Transverse colon (tissue), 4 donors: ENCODE data around the gene ZXDC. TPM values are rescaled to one million over a fixed set of nuclear protein-coding genes. Genes with fewer than 3 reads are reported as not detected.

Experiments
- DNase-seq: peaks from one replicate; pipeline ENCODE4 v3.0.0-alpha.2; 2019
- H3K27ac ChIP-seq, 4 donors: fragments of 200-600 bp; sonication (generic); 2 replicates each; pipeline ENCODE4 v1.5.1; 2016 to 2018; ENCODE audit warnings: inconsistent platforms in 4 of 4
- H3K27me3 ChIP-seq: fragments of 200-600 bp; sonication (generic); 2 replicates; pipeline ENCODE4 v1.5.1; 2017; ENCODE audit warnings: inconsistent platforms
- H3K36me3 ChIP-seq, 4 donors: fragments of 200-600 bp; sonication (generic); 2 replicates each; pipeline ENCODE4 v1.5.1; 2017 to 2019; ENCODE audit warnings: inconsistent platforms in 4 of 4
- H3K4me1 ChIP-seq, 4 donors: fragments of 200-600 bp; sonication (generic); 2 replicates each; pipeline ENCODE4 v1.5.1; 2017 to 2020; ENCODE audit warnings: inconsistent platforms in 4 of 4
- H3K4me3 ChIP-seq, 4 donors: fragments of 200-600 bp; sonication (generic); 1 replicate in 1 of 4; 2 replicates in 3 of 4; pipeline versions ENCODE4 v1.5.1 to v1.6.1; 2017 to 2019; ENCODE audit warnings: inconsistent platforms in 4 of 4
- H3K9me3 ChIP-seq, 2 donors: fragments of 200-600 bp; sonication (generic); 2 replicates each; pipeline ENCODE4 v1.5.1; 2017 to 2019; ENCODE audit warnings: inconsistent platforms in 2 of 2
- CTCF ChIP-seq, 5 experiments: fragments of 200-600 bp in 3 of 5; fragments of 450-650 bp in 2 of 5; sonication (generic) in 3 of 5; IDR thresholded peaks; 1 replicate in 2 of 5; 2 replicates in 3 of 5; pipeline ENCODE4 v1.5.1; 2016 to 2017; ENCODE audit warnings: antibody characterized with exemption in 5 of 5, inconsistent platforms in 3 of 5, mild to moderate bottlenecking in 2 of 5, moderate library complexity in 1 of 5
- EP300 ChIP-seq: sonication (generic); formaldehyde crosslinking; IDR thresholded peaks from one replicate; pipeline ENCODE4 v1.6.1; 2017; ENCODE audit warnings: antibody characterized with exemption, low read depth
- POLR2A ChIP-seq: fragments of 450-650 bp; IDR thresholded peaks from one replicate; pipeline ENCODE4 v1.6.1; 2016; ENCODE audit warnings: antibody characterized with exemption, mild to moderate bottlenecking, moderate library complexity
- POLR2AphosphoS5 ChIP-seq, 3 donors: sonication (generic); formaldehyde crosslinking; IDR thresholded peaks; one replicate each; pipeline ENCODE4 v1.6.1; 2016; ENCODE audit warnings: antibody characterized with exemption in 3 of 3
- WGBS, 2 donors: methylation state at CpG; one replicate each; pipeline ENCODE4 v1.1.5; 2018; ENCODE audit warnings: low coverage in 1 of 2; 5-methylcytosine and 5-hydroxymethylcytosine counted together
- in situ Hi-C, 4 donors: fragments of 200-750 bp; cut with MboI; loops; one replicate each; pipeline versions ENCODE4 v1.15.0 to v1.15.1; 2017; ENCODE audit warnings: low sequenced_read_pairs in 3 of 4, low pct_ligation_motif_present in 1 of 4, low pct_unique_long_range_greater_than_20kb in 1 of 4
- intact Hi-C: fragments of 100-400 bp; cut with DNase I; formaldehyde crosslinking; loops from one replicate; pipeline ENCODE4 v1.15.1; 2023; ENCODE audit warnings: low total_unique reads
- total RNA-seq, 4 donors: library from RNA; depleted of rRNA; stranded (reverse); fragments of >200 nt; gene quantifications; one replicate each; pipeline ENCODE4 v1.1.0, GENCODE V29; 2016

ZXDC gene
- total RNA-seq, 4 donors from 2014 or later = 44.6 to 81.2 (median 46.4) TPM

GRCh38 chr3:126512026-126512425 lies 36.3 kb upstream of the ZXDC start:
- Histone ChIP-seq H3K9me3 (no peaks in the 10 kb centered on the region), H3K4me1 (no peaks in the 10 kb centered on the region), H3K36me3 (no peaks in the 10 kb centered on the region), H3K27ac (no peak overlapping the region), H3K4me3 (no peak overlapping the region), H3K27me3 (no peaks in the 10 kb centered on the region)
- 77% methylated on average over 7 of the region's 7 CpGs; no CpG with 5 or more reads in 1 of the 2 donors for WGBS, 2 donors
- no peak for DNase-seq
- in situ Hi-C loops (no loop called here), intact Hi-C loops (no loop called here)
- no peak for TF ChIP-seq POLR2AphosphoS5 (IDR thresholded peaks at IDR 0.05)
- TF ChIP-seq CTCF (IDR thresholded peaks at IDR 0.05) = no peak
- no peak for TF ChIP-seq EP300
- no peak for TF ChIP-seq POLR2A

DNA sequence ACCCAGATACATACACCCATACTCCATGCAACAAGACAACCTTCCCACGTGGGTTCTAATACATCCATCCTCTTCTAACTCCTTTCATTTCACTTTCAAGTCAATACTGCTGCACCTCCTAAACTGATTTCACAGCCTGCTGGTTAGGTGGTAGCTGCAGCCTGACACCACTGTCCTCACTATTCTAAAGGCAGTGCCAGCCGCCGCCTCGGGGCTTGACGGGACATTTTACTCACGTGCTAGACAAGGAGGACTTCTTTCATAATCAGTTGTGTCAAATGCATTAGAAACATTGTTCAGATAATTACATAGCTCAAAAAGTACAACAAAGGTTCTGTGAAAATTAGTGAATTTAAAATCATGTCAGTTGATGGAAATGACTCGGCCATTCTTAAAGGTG lies 35.6 kb upstream of the ZXDC start:
- Histone ChIP-seq H3K4me3 (no peak overlapping the region), H3K36me3 (no peaks in the 10 kb centered on the region), H3K4me1 (no peaks in the 10 kb centered on the region), H3K9me3 (no peaks in the 10 kb centered on the region), H3K27ac (no peak overlapping the region), H3K27me3 (peaks cover 2% of the 10 kb centered on the region)
- in situ Hi-C loops (no loop called here), intact Hi-C loops (no loop called here)
- no peak for TF ChIP-seq EP300
- TF ChIP-seq POLR2AphosphoS5 (IDR thresholded peaks at IDR 0.05) = no peak
- no peak for TF ChIP-seq POLR2A
- no peak for TF ChIP-seq CTCF (IDR thresholded peaks at IDR 0.05)
- 65 to 70% methylated on average over 2 to 7 of the region's 7 CpGs for WGBS, 2 donors
- DNase-seq = no peak

DNA sequence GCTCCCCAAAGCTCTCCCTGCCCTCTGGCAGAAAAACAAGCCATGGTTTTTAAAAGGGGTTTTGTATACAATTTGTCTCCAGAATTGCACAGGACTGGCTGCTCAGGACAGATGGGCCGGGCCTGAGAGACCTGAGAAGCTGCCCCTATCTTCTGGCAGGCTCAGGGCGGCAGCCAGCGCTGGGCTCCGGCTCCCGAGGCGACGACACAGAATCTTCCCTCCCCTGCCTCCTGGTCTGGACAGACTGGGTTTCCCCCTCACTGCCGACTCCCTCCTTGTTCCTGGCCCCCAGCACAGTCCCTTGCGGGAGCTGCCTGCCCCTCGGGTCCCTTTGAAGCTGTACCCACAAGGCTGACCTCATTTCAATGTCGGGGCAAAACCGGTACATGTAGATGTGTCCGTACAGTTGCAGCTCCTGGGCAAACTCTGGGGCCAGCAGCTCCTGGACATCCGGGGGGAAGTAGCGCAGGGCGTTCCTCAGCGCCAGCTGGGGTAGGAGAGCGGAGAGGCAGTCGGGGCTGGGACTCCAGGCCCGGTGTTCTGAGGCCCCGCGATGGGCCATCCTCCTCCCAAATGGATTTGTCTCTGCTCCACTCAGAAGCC lies 34.7 kb upstream of the ZXDC start:
- intact Hi-C loops (no loop called here), in situ Hi-C loops (no loop called here)
- 85% methylated on average over 22 of the region's 22 CpGs; no CpG with 5 or more reads in 1 of the 2 donors for WGBS, 2 donors
- no peak overlapping the region for H3K4me3 ChIP-seq
- H3K4me1 ChIP-seq = no peaks in the 10 kb centered on the region
- no peak for DNase-seq
- no peak overlapping the region for H3K27ac ChIP-seq
- no peaks in the 10 kb centered on the region for H3K9me3 ChIP-seq
- TF ChIP-seq EP300 (no peak), POLR2A (no peak), POLR2AphosphoS5 (IDR thresholded peaks at IDR 0.05) (no peak), CTCF (IDR thresholded peaks at IDR 0.05) (no peak)
- H3K27me3 ChIP-seq = peaks cover 5% of the 10 kb centered on the region
- H3K36me3 ChIP-seq = no peaks in the 10 kb centered on the region

DNA sequence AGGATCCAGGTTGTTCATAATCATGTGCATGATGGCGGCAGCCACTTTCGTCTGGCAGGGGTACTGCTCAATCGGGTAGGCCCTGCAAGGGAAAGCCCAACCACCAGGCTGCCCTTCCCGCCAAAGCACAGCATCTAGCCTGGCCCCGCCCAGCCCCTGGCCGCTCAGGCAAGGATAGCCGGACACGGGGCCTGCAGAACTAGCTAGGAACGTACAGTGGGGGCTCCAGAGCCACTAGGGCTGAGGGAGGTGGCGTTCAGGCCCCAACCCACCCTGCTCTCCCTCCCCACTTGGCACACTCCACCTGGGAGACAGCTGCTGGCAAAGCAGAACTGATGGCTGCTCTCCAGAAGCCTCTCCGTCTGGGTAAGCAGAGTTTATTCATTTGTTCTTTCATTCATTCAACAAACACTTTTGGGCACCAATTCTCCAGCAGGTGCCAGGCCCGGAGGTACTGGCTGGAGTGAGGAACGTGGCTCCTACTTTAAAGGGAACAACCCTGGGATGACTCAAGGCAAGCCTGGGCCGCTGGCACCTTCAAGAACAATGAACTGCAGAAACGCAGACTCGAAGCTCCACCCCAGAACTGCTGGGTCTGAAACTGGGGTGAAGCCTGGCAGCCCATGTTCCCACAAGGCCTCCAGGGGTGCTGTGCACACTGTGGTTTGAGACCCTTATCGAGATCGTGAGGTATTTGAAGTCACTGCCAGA lies 34.1 kb upstream of the ZXDC start:
- in situ Hi-C loops (no loop called here), intact Hi-C loops (no loop called here)
- 62% methylated on average over 18 of the region's 18 CpGs; no CpG with 5 or more reads in 1 of the 2 donors for WGBS, 2 donors
- Histone ChIP-seq H3K36me3 (no peaks in the 10 kb centered on the region), H3K27me3 (peaks cover 5% of the 10 kb centered on the region), H3K4me1 (no peaks in the 10 kb centered on the region), H3K27ac (no peak overlapping the region), H3K9me3 (no peaks in the 10 kb centered on the region), H3K4me3 (no peak overlapping the region)
- TF ChIP-seq POLR2A (no peak), EP300 (no peak), CTCF (IDR thresholded peaks at IDR 0.05) (no peak), POLR2AphosphoS5 (IDR thresholded peaks at IDR 0.05) (no peak)
- no peak for DNase-seq
